Measurements from ENCODE around the gene CERK. TPM values are rescaled to one million over a fixed set of nuclear protein-coding genes. Genes with fewer than 3 reads are reported as not detected.

CERK gene
- total and polyA plus RNA-seq, 9 of the 15 experiments (the other 6 are each of a cell fraction or from before 2014, with no cell fraction given): 1.1 to 14.9 (median 8.7) TPM

DNA sequence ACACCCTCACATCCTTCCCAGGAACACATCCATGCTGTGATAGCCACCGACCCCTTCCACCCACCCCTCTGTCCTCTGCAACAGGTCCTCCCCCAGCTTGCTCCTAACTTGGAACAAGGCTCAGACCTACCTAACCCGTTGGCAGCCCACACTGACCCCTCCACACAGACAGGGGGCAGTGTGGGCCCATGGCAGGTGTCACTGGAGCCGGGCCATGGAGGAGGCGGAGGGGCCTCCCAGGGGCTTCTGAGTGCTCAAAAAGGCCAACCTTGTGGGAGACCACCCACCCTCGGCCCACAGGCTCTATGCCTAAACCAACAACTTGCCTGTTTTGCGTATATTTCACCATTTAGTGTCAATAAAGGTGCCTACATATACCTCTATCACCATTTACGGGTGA lies 57.0 kb downstream of the CERK start (continued):
- TF ChIP-seq, protein P1, sequence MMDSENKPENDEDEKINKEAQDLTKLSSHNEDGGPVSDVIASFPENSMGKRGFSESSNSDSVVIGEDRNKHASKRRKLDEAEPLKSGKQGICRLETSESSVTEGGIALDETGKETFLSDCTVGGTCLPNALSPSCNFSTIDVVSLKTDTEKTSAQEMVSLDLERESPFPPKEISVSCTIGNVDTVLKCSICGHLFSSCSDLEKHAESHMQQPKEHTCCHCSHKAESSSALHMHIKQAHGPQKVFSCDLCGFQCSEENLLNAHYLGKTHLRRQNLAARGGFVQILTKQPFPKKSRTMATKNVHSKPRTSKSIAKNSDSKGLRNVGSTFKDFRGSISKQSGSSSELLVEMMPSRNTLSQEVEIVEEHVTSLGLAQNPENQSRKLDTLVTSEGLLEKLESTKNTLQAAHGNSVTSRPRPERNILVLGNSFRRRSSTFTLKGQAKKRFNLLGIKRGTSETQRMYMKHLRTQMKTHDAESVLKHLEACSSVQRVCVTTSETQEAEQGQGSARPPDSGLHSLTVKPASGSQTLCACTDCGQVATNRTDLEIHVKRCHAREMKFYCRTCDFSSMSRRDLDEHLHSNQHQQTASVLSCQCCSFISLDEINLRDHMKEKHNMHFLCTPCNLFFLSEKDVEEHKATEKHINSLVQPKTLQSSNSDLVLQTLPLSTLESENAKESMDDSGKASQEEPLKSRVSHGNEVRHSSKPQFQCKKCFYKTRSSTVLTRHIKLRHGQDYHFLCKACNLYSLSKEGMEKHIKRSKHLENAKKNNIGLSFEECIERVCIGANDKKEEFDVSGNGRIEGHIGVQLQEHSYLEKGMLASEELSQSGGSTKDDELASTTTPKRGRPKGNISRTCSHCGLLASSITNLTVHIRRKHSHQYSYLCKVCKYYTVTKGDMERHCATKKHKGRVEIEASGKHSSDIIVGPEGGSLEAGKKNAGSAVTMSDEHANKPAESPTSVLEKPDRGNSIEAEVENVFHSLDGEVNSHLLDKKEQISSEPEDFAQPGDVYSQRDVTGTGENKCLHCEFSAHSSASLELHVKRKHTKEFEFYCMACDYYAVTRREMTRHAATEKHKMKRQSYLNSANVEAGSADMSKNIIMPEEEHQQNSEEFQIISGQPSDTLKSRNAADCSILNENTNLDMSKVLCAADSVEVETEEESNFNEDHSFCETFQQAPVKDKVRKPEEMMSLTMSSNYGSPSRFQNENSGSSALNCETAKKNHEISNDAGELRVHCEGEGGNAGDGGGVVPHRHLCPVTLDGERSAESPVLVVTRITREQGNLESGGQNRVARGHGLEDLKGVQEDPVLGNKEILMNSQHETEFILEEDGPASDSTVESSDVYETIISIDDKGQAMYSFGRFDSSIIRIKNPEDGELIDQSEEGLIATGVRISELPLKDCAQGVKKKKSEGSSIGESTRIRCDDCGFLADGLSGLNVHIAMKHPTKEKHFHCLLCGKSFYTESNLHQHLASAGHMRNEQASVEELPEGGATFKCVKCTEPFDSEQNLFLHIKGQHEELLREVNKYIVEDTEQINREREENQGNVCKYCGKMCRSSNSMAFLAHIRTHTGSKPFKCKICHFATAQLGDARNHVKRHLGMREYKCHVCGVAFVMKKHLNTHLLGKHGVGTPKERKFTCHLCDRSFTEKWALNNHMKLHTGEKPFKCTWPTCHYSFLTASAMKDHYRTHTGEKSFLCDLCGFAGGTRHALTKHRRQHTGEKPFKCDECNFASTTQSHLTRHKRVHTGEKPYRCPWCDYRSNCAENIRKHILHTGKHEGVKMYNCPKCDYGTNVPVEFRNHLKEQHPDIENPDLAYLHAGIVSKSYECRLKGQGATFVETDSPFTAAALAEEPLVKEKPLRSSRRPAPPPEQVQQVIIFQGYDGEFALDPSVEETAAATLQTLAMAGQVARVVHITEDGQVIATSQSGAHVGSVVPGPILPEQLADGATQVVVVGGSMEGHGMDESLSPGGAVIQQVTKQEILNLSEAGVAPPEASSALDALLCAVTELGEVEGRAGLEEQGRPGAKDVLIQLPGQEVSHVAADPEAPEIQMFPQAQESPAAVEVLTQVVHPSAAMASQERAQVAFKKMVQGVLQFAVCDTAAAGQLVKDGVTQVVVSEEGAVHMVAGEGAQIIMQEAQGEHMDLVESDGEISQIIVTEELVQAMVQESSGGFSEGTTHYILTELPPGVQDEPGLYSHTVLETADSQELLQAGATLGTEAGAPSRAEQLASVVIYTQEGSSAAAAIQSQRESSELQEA (IDR thresholded peaks at IDR 0.05; ENCODE audit: low read depth): no peak
- TF ChIP-seq ZFP1 (CRISPR knock-in tag; IDR thresholded peaks at IDR 0.05) (no peak), ETV6 (IDR thresholded peaks at IDR 0.05; ENCODE audit: borderline replicate concordance in 1 of 2, low read depth in 2 of 2, low read length in 1 of 2) (no peak), ETV6 (CRISPR knock-in tag; IDR thresholded peaks at IDR 0.05; ENCODE audit: borderline replicate concordance) (no peak), NFYB (IDR thresholded peaks at IDR 0.05; ENCODE audit: extremely low read depth, insufficient read length) (no peak), ATF1 (CRISPR knock-in tag; IDR thresholded peaks at IDR 0.05) (no peak), ATF1 (tag; IDR thresholded peaks at IDR 0.05) (no peak), KLF10 (CRISPR knock-in tag; IDR thresholded peaks at IDR 0.05) (no peak), ZSCAN29 (IDR thresholded peaks at IDR 0.05) (no peak), KDM4B (IDR thresholded peaks at IDR 0.05; ENCODE audit: borderline replicate concordance in 2 of 2, low read depth in 1 of 2) (no peak), TOE1 (IDR thresholded peaks at IDR 0.05; ENCODE audit: borderline replicate concordance) (no peak), TOE1 (CRISPR knock-in tag; IDR thresholded peaks at IDR 0.05; ENCODE audit: borderline replicate concordance, low read depth) (no peak)
- TF ChIP-seq, protein P2, sequence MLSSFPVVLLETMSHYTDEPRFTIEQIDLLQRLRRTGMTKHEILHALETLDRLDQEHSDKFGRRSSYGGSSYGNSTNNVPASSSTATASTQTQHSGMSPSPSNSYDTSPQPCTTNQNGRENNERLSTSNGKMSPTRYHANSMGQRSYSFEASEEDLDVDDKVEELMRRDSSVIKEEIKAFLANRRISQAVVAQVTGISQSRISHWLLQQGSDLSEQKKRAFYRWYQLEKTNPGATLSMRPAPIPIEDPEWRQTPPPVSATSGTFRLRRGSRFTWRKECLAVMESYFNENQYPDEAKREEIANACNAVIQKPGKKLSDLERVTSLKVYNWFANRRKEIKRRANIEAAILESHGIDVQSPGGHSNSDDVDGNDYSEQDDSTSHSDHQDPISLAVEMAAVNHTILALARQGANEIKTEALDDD (IDR thresholded peaks at IDR 0.05): no peak
- TF ChIP-seq, protein P3, sequence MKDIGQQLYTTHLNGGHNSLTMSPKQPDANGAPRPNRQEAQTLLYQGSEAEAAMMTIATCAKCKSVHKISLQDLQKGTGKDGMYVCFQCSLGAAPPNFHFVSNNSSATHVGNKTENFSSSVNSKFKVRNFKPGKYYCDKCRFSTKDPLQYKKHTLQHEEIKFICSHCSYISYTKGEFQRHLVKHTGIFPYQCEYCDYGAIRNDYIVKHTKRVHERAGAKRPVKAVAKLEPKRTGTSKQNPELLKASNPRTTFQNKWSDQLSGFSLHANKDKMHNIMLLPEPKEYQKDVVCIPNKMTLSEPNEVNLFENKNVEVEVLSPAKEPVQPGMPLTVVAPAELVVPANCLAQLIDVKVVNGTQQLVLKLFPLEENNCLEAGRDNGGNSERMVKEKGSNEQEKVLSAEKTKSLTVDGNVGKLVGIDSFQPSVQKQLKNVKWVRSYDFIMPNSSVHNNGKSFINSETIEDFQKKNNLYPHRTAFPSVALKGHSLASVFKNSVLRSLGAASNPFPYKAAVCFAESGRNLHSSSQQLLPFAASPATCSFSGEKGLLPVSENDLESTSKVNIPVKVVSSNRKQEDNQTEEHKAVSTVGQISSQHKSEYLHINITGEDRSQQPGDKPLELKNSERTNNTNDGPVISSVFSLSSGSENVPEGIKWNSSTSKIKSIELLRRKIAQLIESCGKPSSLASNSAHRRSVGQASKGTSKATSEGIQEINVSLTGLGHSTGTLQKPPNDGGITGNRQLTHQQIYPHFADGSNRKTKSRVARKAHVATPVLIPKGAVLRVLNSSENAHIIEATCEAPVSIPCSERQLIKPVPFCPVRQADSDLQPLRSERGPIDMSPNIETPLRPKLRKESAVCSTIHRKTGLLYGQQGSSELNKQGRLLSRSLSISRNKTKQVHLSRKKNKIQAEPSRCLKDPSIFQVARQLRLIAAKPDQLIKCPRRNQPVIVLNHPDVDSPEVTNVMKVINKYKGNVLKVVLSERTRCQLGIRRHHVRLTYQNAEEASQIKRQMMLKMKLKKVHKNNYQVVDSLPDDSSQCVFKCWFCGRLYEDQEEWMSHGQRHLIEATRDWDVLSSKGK (CRISPR knock-in tag; IDR thresholded peaks at IDR 0.05): no peak
